K562 (cell line): ENCODE data around the gene SLC34A3. TPM values are rescaled to one million over a fixed set of nuclear protein-coding genes. Genes with fewer than 3 reads are reported as not detected.

ENCODE experiments used
- BACH1 ChIP-seq: fragments of 200-800 bp; sonication (Bioruptor generic); IDR thresholded peaks from 2 replicates; pipeline ENCODE4 v1.6.1; 2016; ENCODE audit warnings: missing genetic modification characterization, missing compliant biosample characterization
- CHD2 ChIP-seq: IDR thresholded peaks from 2 replicates; pipeline ENCODE4 v1.6.1; 2011; ENCODE audit warnings: low read depth, low read length
- HNRNPH1 ChIP-seq: fragments of 200-400 bp; formaldehyde crosslinking; optimal IDR thresholded peaks from 2 replicates; pipeline ENCODE3; 2017; ENCODE audit warnings: low read depth, mild to moderate bottlenecking, low read length, moderate library complexity
- HNRNPUL1 ChIP-seq: fragments of 200-400 bp; formaldehyde crosslinking; IDR thresholded peaks from 2 replicates; pipeline ENCODE4 v1.6.1; 2017; ENCODE audit warnings: low read length
- KLF6 ChIP-seq: fragments of 250-450 bp; sonication (Bioruptor Pico); IDR thresholded peaks from 2 replicates; pipeline ENCODE4 v1.4.0; 2020; ENCODE audit warnings: mild to moderate bottlenecking, moderate library complexity, borderline replicate concordance
- NCOA6 ChIP-seq: fragments of 450-650 bp; IDR thresholded peaks from 2 replicates; pipeline ENCODE4 v1.6.1; 2017; ENCODE audit warnings: mild to moderate bottlenecking
- NFRKB ChIP-seq: fragments of 450-650 bp; IDR thresholded peaks from 2 replicates; pipeline ENCODE4 v1.6.1; 2016; ENCODE audit warnings: low read depth
- RBM34 ChIP-seq: fragments of 200-400 bp; formaldehyde crosslinking; IDR thresholded peaks from 2 replicates; pipeline ENCODE4 v1.6.1; 2018; ENCODE audit warnings: low read length, borderline replicate concordance; ENCODE audit not compliant: insufficient read depth
- TBP ChIP-seq: optimal IDR thresholded peaks from 2 replicates; pipeline ENCODE3; 2011; ENCODE audit warnings: low read depth, low read length, improper control_type of control experiment
- ZKSCAN3 ChIP-seq: fragments of 250-450 bp; sonication (Bioruptor Pico); IDR thresholded peaks from 2 replicates; pipeline ENCODE4 v1.4.0; 2020
- ZNF12 ChIP-seq: sonication (generic); formaldehyde crosslinking; IDR thresholded peaks from 2 replicates; pipeline ENCODE4 v1.4.0; 2020; ENCODE audit warnings: mild to moderate bottlenecking, missing genetic modification reagents
- ZNF561 ChIP-seq: fragments of 450-650 bp; formaldehyde crosslinking; conservative IDR thresholded peaks from 2 replicates; pipeline ENCODE4 v1.4.0; 2020; ENCODE audit warnings: mild to moderate bottlenecking, moderate library complexity
- polyA plus RNA-seq, 8 experiments: library from polyadenylated mRNA; depleted of rRNA in 4 of 8; stranded (reverse) in 5 of 8; unstranded in 3 of 8; fragments of >200 nt; fragmentation: Nextera tagmentation in 2 of 8; fragmentation: Illumina TruSeq in 1 of 8; extraction: Ambion mirVana in 2 of 8; extraction: Trizol in 1 of 8; gene quantifications; 2 replicates each; pipeline versions ENCODE4 v1.2.1 to v1.2.3, GENCODE V29; 2011 to 2014; ENCODE audit warnings: inconsistent platforms in 1 of 8, missing spikeins in 1 of 8
- total RNA-seq, 7 experiments: library from RNA; depleted of rRNA in 6 of 7; stranded (reverse); fragments of >200 nt in 6 of 7; fragmentation: Illumina TruSeq in 2 of 7; extraction: Trizol in 2 of 7; gene quantifications; 2 replicates each; pipeline versions ENCODE4 v1.2.1 to v1.2.3, GENCODE V29; 2011 to 2021; ENCODE audit warnings: low replicate concordance in 1 of 7
- TF ChIP-seq, protein P1 (sequence below): sonication (generic); formaldehyde crosslinking; IDR thresholded peaks from 2 replicates; pipeline ENCODE4 v1.8.0; 2022; ENCODE audit warnings: mild to moderate bottlenecking, low read depth, missing genetic modification reagents
- TF ChIP-seq, protein P2 (sequence below): fragments of 450-650 bp; IDR thresholded peaks from 2 replicates; pipeline ENCODE4 v1.6.1; 2017; ENCODE audit warnings: antibody characterized with exemption, mild to moderate bottlenecking
- TF ChIP-seq, protein P3 (sequence below), 2 experiments: fragments of 450-650 bp in 1 of 2; sonication (generic) in 1 of 2; formaldehyde crosslinking; conservative IDR thresholded peaks; 2 replicates each; pipeline versions ENCODE4 v1.4.0 to v1.8.1; 2020 to 2022; ENCODE audit warnings: mild to moderate bottlenecking in 1 of 2, missing genetic modification reagents in 1 of 2
- TF ChIP-seq, protein P4 (sequence below): fragments of 450-650 bp; formaldehyde crosslinking; IDR thresholded peaks from 2 replicates; pipeline ENCODE4 v1.4.0; 2020; ENCODE audit warnings: mild to moderate bottlenecking, moderate library complexity
- TF ChIP-seq, protein P5 (sequence below): fragments of 450-650 bp; IDR thresholded peaks from 2 replicates; pipeline ENCODE4 v1.6.1; 2016; ENCODE audit warnings: missing biosample characterization, missing genetic modification characterization

The SLC34A3 gene
- total and polyA plus RNA-seq, 9 of the 15 experiments (the other 6 are each of a cell fraction or from before 2014, with no cell fraction given), result not detected

DNA sequence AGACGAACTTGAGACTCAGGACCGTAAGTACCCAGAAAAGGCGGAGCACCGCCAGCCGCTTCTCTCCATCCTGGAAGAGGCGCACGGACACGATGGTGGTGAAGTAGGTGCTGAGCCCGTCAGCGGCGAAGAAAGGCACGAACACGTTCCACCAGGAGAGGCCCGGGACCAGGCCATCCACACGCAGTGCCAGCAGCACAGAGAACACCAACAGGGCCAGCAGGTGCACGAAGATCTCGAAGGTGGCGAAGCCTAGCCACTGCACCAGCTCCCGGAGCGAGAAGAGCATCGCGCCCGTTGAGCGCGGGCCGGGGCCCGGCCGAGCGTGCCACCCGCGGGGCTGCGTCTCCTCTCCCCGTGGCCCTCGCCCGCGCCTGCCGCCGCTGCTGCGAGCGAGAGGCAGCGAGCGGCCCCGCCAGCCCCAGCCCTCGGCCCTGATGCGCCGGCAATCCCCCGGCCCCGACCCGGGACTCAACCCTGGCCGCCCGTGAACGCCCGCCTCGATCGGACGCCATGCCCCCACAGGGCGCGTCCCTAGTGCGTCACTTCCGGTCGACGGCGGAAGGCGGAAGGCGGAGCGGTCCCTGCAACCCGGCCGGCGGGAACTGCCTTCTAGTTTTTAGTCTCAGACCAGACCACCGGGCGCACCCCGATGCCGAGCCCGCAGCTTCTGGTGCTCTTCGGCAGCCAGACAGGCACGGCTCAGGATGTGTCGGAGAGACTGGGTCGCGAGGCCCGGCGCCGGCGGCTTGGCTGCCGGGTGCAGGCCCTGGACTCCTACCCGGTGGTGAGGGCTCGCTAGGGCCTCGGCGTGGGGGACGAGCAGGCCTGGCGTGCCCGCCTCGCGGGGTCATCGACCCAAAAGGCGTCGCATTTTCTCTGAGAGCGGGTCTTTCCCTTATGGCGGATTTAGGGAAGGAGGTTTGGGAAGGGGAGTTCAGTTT lies 25.3 kb upstream of the SLC34A3 start, which contains the start of the genes NDOR1 and TMEM203 (continued):
- TF ChIP-seq, protein P1, sequence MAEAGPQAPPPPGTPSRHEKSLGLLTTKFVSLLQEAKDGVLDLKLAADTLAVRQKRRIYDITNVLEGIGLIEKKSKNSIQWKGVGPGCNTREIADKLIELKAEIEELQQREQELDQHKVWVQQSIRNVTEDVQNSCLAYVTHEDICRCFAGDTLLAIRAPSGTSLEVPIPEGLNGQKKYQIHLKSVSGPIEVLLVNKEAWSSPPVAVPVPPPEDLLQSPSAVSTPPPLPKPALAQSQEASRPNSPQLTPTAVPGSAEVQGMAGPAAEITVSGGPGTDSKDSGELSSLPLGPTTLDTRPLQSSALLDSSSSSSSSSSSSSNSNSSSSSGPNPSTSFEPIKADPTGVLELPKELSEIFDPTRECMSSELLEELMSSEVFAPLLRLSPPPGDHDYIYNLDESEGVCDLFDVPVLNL (CRISPR knock-in tag), result no peak
- no peak for TF ChIP-seq HNRNPUL1
- no peak for TF ChIP-seq ZNF12
- TF ChIP-seq KLF6 (CRISPR knock-in tag), result no peak
- no peak for TF ChIP-seq NFRKB
- TF ChIP-seq, protein P2, sequence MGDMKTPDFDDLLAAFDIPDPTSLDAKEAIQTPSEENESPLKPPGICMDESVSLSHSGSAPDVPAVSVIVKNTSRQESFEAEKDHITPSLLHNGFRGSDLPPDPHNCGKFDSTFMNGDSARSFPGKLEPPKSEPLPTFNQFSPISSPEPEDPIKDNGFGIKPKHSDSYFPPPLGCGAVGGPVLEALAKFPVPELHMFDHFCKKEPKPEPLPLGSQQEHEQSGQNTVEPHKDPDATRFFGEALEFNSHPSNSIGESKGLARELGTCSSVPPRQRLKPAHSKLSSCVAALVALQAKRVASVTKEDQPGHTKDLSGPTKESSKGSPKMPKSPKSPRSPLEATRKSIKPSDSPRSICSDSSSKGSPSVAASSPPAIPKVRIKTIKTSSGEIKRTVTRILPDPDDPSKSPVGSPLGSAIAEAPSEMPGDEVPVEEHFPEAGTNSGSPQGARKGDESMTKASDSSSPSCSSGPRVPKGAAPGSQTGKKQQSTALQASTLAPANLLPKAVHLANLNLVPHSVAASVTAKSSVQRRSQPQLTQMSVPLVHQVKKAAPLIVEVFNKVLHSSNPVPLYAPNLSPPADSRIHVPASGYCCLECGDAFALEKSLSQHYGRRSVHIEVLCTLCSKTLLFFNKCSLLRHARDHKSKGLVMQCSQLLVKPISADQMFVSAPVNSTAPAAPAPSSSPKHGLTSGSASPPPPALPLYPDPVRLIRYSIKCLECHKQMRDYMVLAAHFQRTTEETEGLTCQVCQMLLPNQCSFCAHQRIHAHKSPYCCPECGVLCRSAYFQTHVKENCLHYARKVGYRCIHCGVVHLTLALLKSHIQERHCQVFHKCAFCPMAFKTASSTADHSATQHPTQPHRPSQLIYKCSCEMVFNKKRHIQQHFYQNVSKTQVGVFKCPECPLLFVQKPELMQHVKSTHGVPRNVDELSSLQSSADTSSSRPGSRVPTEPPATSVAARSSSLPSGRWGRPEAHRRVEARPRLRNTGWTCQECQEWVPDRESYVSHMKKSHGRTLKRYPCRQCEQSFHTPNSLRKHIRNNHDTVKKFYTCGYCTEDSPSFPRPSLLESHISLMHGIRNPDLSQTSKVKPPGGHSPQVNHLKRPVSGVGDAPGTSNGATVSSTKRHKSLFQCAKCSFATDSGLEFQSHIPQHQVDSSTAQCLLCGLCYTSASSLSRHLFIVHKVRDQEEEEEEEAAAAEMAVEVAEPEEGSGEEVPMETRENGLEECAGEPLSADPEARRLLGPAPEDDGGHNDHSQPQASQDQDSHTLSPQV, result 0 out of 2 replicates have a peak, but pooled peaks have one; percentile 30
- no peak for TF ChIP-seq CHD2
- TF ChIP-seq, protein P3, sequence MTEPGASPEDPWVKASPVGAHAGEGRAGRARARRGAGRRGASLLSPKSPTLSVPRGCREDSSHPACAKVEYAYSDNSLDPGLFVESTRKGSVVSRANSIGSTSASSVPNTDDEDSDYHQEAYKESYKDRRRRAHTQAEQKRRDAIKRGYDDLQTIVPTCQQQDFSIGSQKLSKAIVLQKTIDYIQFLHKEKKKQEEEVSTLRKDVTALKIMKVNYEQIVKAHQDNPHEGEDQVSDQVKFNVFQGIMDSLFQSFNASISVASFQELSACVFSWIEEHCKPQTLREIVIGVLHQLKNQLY (CRISPR knock-in tag; conservative IDR thresholded peaks at IDR 0.05), result peak in 1 of 2 experiments; percentile 74; a peak in 1 of 4 replicates
- TF ChIP-seq, protein P4, sequence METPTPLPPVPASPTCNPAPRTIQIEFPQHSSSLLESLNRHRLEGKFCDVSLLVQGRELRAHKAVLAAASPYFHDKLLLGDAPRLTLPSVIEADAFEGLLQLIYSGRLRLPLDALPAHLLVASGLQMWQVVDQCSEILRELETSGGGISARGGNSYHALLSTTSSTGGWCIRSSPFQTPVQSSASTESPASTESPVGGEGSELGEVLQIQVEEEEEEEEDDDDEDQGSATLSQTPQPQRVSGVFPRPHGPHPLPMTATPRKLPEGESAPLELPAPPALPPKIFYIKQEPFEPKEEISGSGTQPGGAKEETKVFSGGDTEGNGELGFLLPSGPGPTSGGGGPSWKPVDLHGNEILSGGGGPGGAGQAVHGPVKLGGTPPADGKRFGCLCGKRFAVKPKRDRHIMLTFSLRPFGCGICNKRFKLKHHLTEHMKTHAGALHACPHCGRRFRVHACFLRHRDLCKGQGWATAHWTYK, result 0 out of 2 replicates have a peak, but pooled peaks have one; percentile 31
- no peak for TF ChIP-seq ZNF561 (CRISPR knock-in tag)
- no peak for TF ChIP-seq HNRNPH1
- TF ChIP-seq ZKSCAN3 (CRISPR knock-in tag), result no peak
- TF ChIP-seq, protein P5, sequence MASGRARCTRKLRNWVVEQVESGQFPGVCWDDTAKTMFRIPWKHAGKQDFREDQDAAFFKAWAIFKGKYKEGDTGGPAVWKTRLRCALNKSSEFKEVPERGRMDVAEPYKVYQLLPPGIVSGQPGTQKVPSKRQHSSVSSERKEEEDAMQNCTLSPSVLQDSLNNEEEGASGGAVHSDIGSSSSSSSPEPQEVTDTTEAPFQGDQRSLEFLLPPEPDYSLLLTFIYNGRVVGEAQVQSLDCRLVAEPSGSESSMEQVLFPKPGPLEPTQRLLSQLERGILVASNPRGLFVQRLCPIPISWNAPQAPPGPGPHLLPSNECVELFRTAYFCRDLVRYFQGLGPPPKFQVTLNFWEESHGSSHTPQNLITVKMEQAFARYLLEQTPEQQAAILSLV (tag), result no peak
- TF ChIP-seq RBM34, result no peak
- peak; percentile 82 for TF ChIP-seq TBP
- TF ChIP-seq BACH1, result no peak
- no peak for TF ChIP-seq NCOA6
